ENCODE results near the gene NR3C1.

DNA sequence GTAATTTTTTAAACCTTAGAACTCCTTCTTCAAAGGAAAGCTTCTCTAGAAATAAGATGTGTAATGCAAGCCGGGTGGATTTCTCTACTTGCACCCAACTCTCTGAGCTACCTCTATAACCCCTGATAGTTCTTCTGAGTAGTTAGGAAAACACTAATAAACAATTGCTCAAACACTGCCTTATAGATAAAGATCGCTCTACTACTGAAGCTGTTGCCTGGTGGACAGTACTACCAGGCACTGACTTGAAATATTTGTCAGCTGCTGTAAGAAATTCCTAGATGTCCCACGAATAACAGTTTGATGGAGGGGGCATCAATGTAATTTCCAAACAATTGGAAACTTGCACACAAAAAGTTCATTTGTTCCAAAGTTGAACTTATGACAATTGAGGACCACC, 42.0 kb downstream of the NR3C1 start:
- TF ChIP-seq, protein P1, sequence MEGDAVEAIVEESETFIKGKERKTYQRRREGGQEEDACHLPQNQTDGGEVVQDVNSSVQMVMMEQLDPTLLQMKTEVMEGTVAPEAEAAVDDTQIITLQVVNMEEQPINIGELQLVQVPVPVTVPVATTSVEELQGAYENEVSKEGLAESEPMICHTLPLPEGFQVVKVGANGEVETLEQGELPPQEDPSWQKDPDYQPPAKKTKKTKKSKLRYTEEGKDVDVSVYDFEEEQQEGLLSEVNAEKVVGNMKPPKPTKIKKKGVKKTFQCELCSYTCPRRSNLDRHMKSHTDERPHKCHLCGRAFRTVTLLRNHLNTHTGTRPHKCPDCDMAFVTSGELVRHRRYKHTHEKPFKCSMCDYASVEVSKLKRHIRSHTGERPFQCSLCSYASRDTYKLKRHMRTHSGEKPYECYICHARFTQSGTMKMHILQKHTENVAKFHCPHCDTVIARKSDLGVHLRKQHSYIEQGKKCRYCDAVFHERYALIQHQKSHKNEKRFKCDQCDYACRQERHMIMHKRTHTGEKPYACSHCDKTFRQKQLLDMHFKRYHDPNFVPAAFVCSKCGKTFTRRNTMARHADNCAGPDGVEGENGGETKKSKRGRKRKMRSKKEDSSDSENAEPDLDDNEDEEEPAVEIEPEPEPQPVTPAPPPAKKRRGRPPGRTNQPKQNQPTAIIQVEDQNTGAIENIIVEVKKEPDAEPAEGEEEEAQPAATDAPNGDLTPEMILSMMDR (IDR thresholded peaks at IDR 0.05; ENCODE audit: poor library complexity), result no peak
- TF ChIP-seq EZH2phosphoT487 (IDR thresholded peaks at IDR 0.05; ENCODE audit: low read depth, severe bottlenecking, unreplicated experiment), result no peak
